HG03432 (cell line): ENCODE measurements around the gene KLHL26.
"Not testable (repeated sequence)": the region's sequence is repeated elsewhere in the genome, so short reads cannot be mapped to it uniquely, and the experiment has no call there.

ENCODE experiments used
- ATAC-seq: cut with Tn5 transposase; IDR thresholded peaks from one replicate; pipeline ENCODE4 v1.9.1; 2021; ENCODE audit warnings: mild to moderate bottlenecking, moderate library complexity; ENCODE audit not compliant: unreplicated experiment

The KLHL26 gene

GRCh38 chr19:18662972-18663732 is 26.3 kb downstream of the KLHL26 start:
- ATAC-seq, result no peak

GRCh38 chr19:18663940-18664530 is 27.2 kb downstream of the KLHL26 start:
- ATAC-seq, result no peak

GRCh38 chr19:18665771-18666202 is 29.0 kb downstream of the KLHL26 start:
- no peak for ATAC-seq

DNA sequence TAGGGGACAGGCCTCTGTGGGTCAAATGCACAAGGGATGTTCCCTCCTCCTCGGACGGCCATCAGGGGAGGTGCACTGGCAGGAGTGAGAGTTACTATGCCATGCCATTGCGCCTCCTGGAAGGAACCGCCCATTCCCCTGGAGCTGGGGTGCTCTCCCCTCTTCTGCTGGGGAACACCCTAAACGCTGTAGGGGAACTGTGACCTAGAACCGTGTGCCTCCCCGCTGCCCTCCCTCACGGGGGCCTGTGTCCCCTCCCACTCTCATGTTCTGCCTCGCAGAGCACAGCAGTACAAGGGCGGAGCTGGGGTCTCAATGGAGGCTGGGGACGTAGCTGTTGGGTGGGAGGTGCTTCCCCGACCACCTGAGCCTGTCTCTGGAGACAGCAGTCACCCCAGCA is 29.5 kb downstream of the KLHL26 start:
- no peak for ATAC-seq

DNA sequence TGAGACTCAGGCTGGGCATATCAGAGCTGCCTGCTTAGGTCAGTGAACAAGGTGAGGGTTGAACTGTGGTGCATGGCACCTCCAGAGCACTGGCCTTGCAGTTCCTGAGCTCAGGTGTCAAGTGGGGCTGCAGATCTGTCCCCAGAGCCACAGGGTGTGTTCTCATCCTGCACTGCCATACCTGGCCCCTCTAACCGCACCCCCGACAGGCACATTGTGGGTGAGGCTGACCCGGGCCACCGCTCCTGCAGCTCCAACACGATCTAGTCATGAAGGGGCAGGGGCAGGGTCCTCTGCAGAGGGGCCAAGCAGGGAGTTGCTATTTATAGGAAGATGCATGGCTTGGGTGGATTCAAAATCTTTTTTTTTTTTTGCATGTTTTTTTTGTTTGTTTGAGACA is 30.0 kb downstream of the KLHL26 start:
- ATAC-seq, result no peak

GRCh38 chr19:18667531-18668251 is 30.9 kb downstream of the KLHL26 start:
- no peak for ATAC-seq

DNA sequence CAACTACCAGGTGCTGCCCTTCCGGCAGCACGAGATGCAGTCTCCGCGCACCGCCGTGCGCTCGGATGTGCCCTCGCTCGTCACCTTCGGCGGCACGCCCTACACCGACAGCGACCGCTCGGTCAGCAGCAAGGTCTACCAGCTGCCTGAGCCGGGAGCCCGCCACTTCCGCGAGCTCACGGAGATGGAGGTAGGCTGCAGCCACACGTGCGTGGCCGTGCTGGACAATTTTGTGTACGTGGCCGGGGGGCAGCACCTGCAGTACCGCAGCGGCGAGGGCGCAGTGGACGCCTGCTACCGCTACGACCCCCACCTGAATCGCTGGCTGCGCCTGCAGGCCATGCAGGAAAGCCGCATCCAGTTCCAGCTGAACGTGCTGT is 31.4 kb downstream of the KLHL26 start:
- ATAC-seq, result no peak

GRCh38 chr19:18668744-18669523 is 32.1 kb downstream of the KLHL26 start:
- no peak for ATAC-seq

DNA sequence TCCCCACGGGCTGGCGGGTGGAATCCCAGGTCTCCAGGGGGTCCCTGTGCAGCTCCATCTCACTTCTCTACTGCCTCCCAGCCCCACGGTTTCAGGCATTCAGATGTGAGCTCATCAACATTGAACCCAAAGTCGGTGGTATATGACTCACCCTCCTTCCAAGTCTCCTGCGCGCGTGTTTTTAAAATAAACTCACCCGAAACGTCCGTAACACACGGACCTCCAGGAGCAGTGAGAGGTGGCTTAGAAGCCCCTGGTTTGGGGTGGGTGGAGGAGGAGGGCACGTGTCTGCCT is 32.6 kb downstream of the KLHL26 start:
- no peak for ATAC-seq

DNA sequence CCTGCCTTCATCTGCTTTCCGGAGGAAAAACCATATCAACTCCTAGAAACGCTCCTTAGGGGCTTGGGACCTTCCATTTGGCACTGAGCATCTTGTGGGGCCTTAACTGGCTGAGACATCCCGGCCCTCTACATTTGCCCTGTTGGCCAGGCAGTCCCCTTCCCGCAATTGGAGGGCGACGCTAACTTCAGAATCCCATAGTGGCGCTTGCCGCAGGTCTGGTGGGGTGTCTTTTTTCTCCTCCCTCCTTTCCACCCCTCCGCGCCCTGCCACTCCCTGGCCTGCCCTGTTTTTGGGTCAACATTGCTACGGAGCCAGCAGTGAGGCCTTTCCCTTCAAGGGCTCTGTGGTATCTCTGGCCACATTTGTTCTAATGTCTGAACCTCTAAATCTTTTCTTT is 33.1 kb downstream of the KLHL26 start:
- ATAC-seq, result no peak

DNA sequence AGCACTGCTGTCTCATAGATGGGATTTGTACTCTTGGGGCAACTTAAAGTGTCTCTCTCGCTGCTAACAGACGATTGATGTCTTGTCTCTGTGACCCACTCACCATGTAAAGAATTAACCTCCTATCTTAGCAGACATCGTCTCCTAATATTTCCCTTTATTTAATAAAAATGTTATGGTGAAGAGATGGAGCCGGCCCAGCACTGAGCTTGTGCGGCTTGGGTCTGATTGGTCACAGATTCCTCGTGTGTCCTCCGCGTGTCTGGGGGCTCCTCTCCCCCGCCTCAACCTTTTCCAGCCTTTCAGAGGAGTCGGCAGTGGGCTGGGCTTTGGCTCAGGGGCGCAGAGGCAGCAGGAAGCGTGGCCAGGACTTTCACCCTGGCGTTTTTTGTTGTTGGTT is 33.5 kb downstream of the KLHL26 start:
- ATAC-seq, result no peak

GRCh38 chr19:18671303-18672043 is 34.6 kb downstream of the KLHL26 start:
- no peak for ATAC-seq

GRCh38 chr19:18672044-18672451 is 35.2 kb downstream of the KLHL26 start:
- ATAC-seq, result no peak

GRCh38 chr19:18672606-18673337 is 35.9 kb downstream of the KLHL26 start:
- no peak for ATAC-seq

- ATAC-seq, result no peak
These were observed 37.8 kb downstream of the KLHL26 start for GRCh38 chr19:18674616-18675015.

DNA sequence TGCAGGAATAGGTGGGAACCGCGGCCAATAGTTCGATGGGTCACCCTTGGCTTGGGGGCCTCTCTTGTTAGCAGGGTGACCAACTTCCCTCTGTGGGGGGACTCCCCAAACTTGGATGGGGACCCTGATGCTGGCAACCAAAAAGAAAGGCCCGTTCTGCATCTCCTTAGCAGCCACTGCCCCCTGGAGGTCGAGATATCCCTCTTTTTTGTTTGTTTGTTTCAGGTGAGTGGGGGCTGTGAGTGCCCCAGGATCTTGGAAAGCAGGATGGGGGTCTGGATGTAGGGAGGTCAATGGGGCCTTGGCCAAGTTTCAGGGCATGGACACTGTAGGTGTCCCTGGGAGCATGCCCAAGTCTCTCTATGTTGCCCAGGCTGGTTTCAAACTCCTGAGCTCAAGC is 39.0 kb downstream of the KLHL26 start:
- no peak for ATAC-seq

- no peak for ATAC-seq
These were observed 39.9 kb downstream of the KLHL26 start for GRCh38 chr19:18676692-18677091.

DNA sequence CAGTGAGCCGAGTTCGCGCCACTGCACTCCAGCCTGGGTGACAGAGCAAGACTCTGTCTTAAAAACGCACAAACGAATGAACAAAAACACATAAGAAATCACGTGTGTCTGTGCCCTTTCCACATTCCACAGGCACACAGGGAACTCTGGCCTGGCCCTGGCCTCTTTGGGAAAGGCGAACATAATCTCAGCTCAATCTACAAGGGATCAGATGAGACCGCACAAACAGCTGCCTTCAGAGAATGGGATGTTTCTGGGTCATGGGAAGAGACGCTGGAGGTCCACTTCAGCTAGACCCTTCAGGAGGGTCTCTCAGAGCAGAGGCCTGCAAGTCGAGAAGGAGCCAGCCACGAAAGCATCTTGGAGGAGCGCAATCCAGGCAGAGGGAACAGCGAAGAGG is 40.3 kb downstream of the KLHL26 start:
- no peak for ATAC-seq

- ATAC-seq, result not testable (repeated sequence)
These were observed 43.3 kb downstream of the KLHL26 start for GRCh38 chr19:18680148-18680547.

- no peak for ATAC-seq
These were observed 45.9 kb downstream of the KLHL26 start for GRCh38 chr19:18682807-18683108.
